Measurements from ENCODE around the gene PLXNA4.

The PLXNA4 gene

DNA sequence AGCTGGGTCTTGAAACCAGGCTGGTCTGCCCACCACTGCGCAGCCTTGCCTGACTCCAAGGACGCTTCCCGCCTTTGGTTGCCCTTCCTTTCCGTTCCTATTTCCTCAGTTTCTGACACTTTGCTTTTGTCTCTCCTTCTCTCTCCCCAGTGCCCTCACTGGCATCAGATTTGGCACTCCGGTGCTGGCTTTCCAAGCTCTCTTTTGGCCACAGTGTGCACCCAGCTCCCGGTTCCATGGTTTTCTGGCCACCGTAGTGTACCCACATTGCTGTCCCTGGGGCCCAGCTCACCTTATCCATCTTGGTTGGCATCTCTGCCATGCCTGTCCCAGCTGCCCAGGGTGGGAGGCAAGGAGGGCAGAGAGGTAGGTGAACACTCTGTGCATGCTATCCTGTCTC lies 142.2 kb downstream of the PLXNA4 start:
- no peak for DNase-seq (ENCODE audit: extremely low read depth, low read depth)
- TF ChIP-seq, protein P1, sequence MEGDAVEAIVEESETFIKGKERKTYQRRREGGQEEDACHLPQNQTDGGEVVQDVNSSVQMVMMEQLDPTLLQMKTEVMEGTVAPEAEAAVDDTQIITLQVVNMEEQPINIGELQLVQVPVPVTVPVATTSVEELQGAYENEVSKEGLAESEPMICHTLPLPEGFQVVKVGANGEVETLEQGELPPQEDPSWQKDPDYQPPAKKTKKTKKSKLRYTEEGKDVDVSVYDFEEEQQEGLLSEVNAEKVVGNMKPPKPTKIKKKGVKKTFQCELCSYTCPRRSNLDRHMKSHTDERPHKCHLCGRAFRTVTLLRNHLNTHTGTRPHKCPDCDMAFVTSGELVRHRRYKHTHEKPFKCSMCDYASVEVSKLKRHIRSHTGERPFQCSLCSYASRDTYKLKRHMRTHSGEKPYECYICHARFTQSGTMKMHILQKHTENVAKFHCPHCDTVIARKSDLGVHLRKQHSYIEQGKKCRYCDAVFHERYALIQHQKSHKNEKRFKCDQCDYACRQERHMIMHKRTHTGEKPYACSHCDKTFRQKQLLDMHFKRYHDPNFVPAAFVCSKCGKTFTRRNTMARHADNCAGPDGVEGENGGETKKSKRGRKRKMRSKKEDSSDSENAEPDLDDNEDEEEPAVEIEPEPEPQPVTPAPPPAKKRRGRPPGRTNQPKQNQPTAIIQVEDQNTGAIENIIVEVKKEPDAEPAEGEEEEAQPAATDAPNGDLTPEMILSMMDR (IDR thresholded peaks at IDR 0.05; ENCODE audit: low read depth, low read length): no peak

DNA sequence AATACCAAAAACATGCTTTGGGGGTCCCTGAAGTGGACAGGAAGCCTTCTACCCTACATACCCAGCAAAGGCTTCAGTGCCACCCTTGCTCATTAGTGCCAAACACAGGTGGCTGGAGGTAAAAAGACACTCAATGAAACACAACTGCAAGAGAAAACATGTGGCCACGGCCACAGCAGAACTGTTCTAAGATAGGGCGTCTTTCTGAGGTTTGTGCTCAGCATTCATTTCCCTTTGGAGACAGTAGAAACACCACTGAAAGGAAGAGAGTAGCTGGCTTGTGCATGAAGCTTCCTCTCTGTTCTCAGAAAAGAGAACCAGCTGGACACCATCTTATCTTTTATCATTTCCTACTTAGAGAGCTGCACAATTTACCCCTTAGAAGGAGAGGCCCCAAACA lies 143.0 kb downstream of the PLXNA4 start:
- TF ChIP-seq, protein P1 (IDR thresholded peaks at IDR 0.05; ENCODE audit: low read depth, low read length): no peak
- DNase-seq (ENCODE audit: extremely low read depth, low read depth): no peak

DNA sequence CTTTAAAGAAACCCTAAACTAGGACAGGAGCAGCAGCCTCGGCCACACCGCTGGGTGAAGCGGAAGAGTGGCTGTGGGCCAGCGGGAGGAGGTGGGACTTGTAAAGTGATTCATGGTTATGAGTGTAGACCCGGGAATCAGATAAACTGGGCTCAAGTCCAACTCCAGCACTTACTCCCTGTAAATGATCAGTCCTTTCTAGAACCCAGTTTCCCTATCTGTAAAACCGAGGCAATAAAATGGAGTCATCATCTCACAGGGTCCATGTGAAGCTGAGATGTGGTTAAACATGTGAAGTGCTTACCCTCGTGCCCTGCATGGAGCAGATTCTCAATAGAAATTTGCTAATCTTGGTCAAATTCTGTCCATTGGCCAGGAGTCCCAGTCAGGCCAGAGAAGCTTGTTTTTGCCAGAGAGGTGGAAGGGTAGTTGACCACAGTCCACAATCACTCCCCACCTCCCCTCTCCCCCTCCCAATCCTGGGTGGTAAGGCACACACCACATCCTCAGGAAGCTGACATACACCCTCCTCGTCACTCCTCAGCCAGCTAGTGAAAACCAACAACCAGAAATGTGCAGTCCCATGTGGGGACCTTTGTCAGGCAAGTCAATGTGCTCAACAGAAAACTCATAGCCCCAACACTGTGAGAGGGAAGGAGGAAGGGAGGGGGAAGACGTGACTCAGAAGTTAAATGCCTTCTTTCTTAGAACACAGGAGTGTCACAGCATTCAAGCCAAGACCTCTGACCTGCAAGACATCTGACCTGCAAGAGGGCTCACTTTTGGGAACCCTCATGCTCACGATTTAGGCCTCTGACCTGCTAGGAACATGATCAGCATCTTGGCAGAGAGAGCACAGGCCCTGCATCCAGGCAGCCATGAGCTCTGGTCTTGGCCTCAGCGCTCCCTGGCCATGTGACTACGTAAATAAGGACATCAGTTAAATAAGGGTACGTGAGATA lies 145.1 kb downstream of the PLXNA4 start:
- peak; percentile 41 for DNase-seq (ENCODE audit: extremely low read depth, low read depth)
- TF ChIP-seq, protein P1 (IDR thresholded peaks at IDR 0.05; ENCODE audit: low read depth, low read length): no peak

DNA sequence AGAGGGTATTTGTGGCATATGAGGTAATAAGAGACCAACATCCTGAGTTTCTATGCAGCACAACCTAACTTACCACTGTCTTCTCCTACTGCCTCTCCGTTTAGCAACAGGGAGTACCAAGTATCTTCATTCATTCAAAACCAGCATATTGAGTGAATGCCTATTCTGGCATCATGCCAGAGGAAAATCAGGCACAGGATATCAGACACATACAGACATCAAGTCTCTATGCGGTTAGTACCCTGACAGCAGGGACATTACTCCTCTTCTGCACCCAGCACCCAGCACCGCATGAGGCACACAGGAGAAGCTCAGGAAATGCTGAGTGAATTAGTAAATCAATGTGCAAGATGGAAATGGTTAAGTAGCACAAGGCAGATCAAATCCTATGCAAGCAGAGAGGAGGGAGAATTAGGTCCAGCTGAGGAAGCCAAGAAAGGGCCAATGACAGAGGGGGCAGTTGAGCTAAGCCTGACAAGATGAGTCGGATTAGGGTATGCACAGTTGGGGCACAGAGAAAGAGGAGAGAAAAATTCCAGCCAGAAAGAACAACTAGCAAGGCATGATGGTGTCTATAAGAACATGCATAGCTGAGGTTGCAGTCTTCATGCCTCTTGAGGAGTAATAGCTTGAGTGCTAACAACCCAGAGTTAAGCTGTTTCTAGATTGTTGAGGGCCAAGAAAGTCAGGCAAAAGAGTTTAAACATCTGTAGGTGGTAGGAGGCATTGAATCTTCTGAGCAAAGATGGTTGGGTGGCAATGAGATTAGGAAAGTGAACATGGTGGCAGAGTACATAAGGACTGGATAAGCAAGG lies 146.0 kb downstream of the PLXNA4 start:
- TF ChIP-seq, protein P1 (IDR thresholded peaks at IDR 0.05; ENCODE audit: low read depth, low read length): no peak
- no peak for DNase-seq (ENCODE audit: extremely low read depth, low read depth)

DNA sequence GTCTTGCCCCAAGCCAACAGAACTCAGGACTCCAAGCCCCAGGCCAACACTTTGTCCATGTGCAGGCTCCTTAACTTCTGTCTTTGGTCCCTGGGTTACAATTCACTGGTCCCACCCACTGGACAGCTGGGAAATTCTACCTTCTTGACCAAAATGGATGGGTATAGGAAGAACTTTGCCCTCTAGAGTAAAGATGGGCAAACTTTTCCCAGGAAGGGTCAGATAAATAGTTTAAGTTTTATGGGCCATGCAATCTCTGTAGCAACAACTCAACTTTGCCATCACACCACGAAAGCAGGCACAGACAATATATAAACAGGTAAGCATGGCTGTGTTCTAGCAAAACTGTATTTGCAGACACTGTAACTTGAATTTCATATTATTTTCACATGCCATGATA lies 147.1 kb downstream of the PLXNA4 start:
- TF ChIP-seq, protein P1 (IDR thresholded peaks at IDR 0.05; ENCODE audit: low read depth, low read length): no peak
- DNase-seq (ENCODE audit: extremely low read depth, low read depth): no peak

DNA sequence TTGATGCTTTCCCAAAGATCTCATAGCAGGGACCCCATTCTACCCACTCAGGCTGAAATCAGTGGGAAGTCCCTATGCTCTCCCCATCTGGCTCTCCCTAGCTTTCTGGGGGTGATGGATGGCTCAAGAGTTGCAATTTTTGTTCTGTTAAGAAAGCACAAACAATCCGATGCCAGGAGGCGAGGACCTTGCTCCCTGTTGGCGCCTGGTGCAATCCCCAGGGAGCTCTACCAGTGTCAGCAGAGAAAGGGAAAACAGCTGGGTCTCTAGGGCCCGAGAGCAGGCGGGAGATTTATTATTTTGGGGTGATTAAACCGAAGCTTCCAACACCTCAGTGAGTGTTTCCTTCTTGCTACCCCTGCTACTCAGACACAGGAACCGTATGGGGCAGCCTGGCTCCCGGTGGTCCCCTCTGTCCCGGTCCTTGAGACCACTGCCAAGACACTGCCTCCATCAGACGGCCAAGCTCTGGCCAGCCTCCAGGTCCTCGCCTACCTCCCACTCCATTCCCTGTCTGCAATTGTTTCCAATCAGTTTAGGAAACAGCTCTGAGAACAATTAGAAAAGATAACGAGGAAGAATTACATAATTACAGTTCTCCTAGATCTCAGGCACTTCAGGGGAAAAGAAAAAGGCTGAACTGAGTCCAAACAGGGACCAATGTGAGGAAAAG lies 147.9 kb downstream of the PLXNA4 start:
- TF ChIP-seq, protein P1 (IDR thresholded peaks at IDR 0.05; ENCODE audit: low read depth, low read length): no peak
- DNase-seq (ENCODE audit: extremely low read depth, low read depth): no peak
